Naive thymus-derived CD4-positive, alpha-beta T cell (primary cell): ENCODE data around the gene CD81. TPM values are rescaled to one million over a fixed set of nuclear protein-coding genes. Genes with fewer than 3 reads are reported as not detected.

Experiments used
- ATAC-seq: fragments of 150-1000 bp; cut with Tn5 transposase; 2 replicates; pipeline ENCODE4 v1.10.0; 2021; ENCODE audit warnings: mild to moderate bottlenecking, moderate library complexity
- CTCF ChIA-PET: fragments of 350-600 bp; sonication (Branson Sonifier 250); formaldehyde crosslinking; loops from one replicate; lab custom pipeline; 2021; ENCODE audit warnings: antibody characterized with exemption; lab: Charles Lee
- POLR2A ChIA-PET: fragments of 350-600 bp; sonication (Branson Sonifier 250); formaldehyde crosslinking; loops from one replicate; lab custom pipeline; 2021; ENCODE audit warnings: antibody characterized with exemption, inconsistent platforms; lab: Charles Lee
- DNase-seq, 9 donors: peaks; one replicate each; pipeline versions ENCODE4 v3.0.0 to v3.0.0-alpha.2; 2020 to 2022; ENCODE audit warnings: mixed read lengths in 1 of 9
- H3K27ac ChIP-seq: one replicate; pipeline ENCODE4 v1.7.0; 2013; ENCODE audit warnings: mild to moderate bottlenecking, low read depth, low read length, moderate library complexity
- H3K27me3 ChIP-seq, 2 donors: one replicate each; pipeline ENCODE4 v1.7.0; 2013; ENCODE audit warnings: low read length in 2 of 2, mild to moderate bottlenecking in 2 of 2, moderate library complexity in 2 of 2; ENCODE audit not compliant: control insufficient read depth in 2 of 2, insufficient read depth in 2 of 2
- H3K36me3 ChIP-seq, 3 experiments: 1 replicate in 2 of 3; 2 replicates in 1 of 3; pipeline ENCODE4 v1.7.0; 2013; ENCODE audit warnings: low read length in 3 of 3, mild to moderate bottlenecking in 3 of 3, moderate library complexity in 1 of 3; ENCODE audit not compliant: insufficient read depth in 3 of 3, control insufficient read depth in 2 of 3
- H3K4me1 ChIP-seq, 2 donors: one replicate each; pipeline ENCODE4 v1.7.0; 2013; ENCODE audit warnings: low read length in 2 of 2, mild to moderate bottlenecking in 2 of 2, moderate library complexity in 1 of 2; ENCODE audit not compliant: control insufficient read depth in 2 of 2, insufficient read depth in 2 of 2
- H3K4me3 ChIP-seq: 2 replicates; pipeline ENCODE4 v1.7.0; 2013; ENCODE audit warnings: mild to moderate bottlenecking, low read length
- H3K9me3 ChIP-seq, 3 experiments: 1 replicate in 2 of 3; 2 replicates in 1 of 3; pipeline ENCODE4 v1.7.0; 2013; ENCODE audit warnings: low read length in 3 of 3; ENCODE audit not compliant: control insufficient read depth in 2 of 3
- H3K27ac Mint-ChIP-seq, 9 donors: one replicate each; pipeline ENCODE4 v1.8.0; 2020 to 2022; ENCODE audit warnings: mixed read lengths in 9 of 9, mild to moderate bottlenecking in 8 of 9, moderate library complexity in 5 of 9, inconsistent platforms in 2 of 9
- H3K27me3 Mint-ChIP-seq, 5 donors: one replicate each; pipeline ENCODE4 v1.8.0; 2021 to 2022; ENCODE audit warnings: mixed read lengths in 5 of 5, mild to moderate bottlenecking in 1 of 5
- H3K36me3 Mint-ChIP-seq, 5 donors: one replicate each; pipeline ENCODE4 v1.8.0; 2020 to 2022; ENCODE audit warnings: mixed read lengths in 5 of 5, mild to moderate bottlenecking in 3 of 5, inconsistent platforms in 1 of 5
- H3K4me1 Mint-ChIP-seq, 7 donors: one replicate each; pipeline ENCODE4 v1.8.0; 2020 to 2022; ENCODE audit warnings: mixed read lengths in 7 of 7, mild to moderate bottlenecking in 3 of 7, inconsistent platforms in 1 of 7
- H3K4me3 Mint-ChIP-seq, 10 donors: one replicate each; pipeline ENCODE4 v1.8.0; 2020 to 2022; ENCODE audit warnings: mild to moderate bottlenecking in 10 of 10, mixed read lengths in 10 of 10, moderate library complexity in 6 of 10, inconsistent platforms in 2 of 10
- H3K9me3 Mint-ChIP-seq, 11 donors: one replicate each; pipeline ENCODE4 v1.8.0; 2020 to 2022; ENCODE audit warnings: mixed read lengths in 11 of 11, mild to moderate bottlenecking in 4 of 11, inconsistent platforms in 1 of 11, moderate library complexity in 1 of 11
- intact Hi-C, 2 donors: fragments of 100-400 bp; cut with micrococcal nuclease; formaldehyde crosslinking; loops; one replicate each; pipeline ENCODE4 v1.15.1; 2023
- polyA plus RNA-seq, 2 donors: library from polyadenylated mRNA; unstranded; fragments of 300-500 nt; fragmentation: Illumina TruSeq; gene quantifications; one replicate each; pipeline ENCODE4 v1.2.3, GENCODE V29; 2021
- total RNA-seq, 6 experiments: library from RNA in 5 of 6; stranded (reverse) in 5 of 6; gene quantifications; 1 replicate in 5 of 6; 2 replicates in 1 of 6; pipeline ENCODE4 v1.2.3 and lab custom pipeline; 2021 to 2026

CD81 gene
- total and polyA plus RNA-seq, 7 experiments from 2014 or later = 19.0 to 173 (median 102) TPM

DNA sequence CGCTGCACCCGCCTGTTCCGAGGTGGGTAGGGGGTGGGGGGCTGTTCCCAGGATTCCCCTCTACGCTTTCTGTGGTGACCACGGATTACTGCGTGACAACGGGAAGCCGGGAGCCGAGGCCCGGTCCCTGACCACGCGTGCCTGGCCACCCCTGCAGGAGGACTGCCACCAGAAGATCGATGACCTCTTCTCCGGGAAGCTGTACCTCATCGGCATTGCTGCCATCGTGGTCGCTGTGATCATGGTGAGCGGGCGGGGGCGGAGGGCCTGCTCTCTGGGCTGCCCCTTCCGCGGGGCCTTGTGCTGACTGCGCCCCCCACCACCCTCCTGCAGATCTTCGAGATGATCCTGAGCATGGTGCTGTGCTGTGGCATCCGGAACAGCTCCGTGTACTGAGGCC, 19.4 kb downstream of the CD81 start:
- Mint-ChIP-seq H3K27me3 (peaks cover 0 to 2% (median 0%) of the 10 kb centered on the region in 5 donors), H3K9me3 (no peaks in the 10 kb centered on the region), H3K4me3 (no peak overlapping the region), H3K36me3 (peaks cover 0 to 4% (median 0%) of the 10 kb centered on the region in 5 donors), H3K27ac (no peak overlapping the region), H3K4me1 (peaks cover 0 to 19% (median 11%) of the 10 kb centered on the region in 7 donors)
- Histone ChIP-seq H3K27me3 (no peaks in the 10 kb centered on the region), H3K36me3 (peaks cover 0 to 61% (median 2%) of the 10 kb centered on the region in 3 experiments), H3K4me3 (no peak overlapping the region), H3K27ac (no peak overlapping the region), H3K4me1 (peaks cover 12 to 18% of the 10 kb centered on the region in 2 donors), H3K9me3 (no peaks in the 10 kb centered on the region)
- intact Hi-C loops = no loop called here
- ChIA-PET CTCF (no interaction called here), POLR2A (interaction anchor here (1.4 kb wide), 1 partner anchor 9 kb away, joined by 3 read pairs; no protein-coding TSS in a partner anchor)
- DNase-seq (no peak), ATAC-seq (no peak)

DNA sequence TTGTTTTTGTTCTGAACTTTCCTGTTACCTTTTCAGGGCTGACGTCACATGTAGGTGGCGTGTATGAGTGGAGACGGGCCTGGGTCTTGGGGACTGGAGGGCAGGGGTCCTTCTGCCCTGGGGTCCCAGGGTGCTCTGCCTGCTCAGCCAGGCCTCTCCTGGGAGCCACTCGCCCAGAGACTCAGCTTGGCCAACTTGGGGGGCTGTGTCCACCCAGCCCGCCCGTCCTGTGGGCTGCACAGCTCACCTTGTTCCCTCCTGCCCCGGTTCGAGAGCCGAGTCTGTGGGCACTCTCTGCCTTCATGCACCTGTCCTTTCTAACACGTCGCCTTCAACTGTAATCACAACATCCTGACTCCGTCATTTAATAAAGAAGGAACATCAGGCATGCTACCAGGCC, 19.9 kb downstream of the CD81 start:
- intact Hi-C loops = no loop called here
- POLR2A ChIA-PET = no interaction called here

DNA sequence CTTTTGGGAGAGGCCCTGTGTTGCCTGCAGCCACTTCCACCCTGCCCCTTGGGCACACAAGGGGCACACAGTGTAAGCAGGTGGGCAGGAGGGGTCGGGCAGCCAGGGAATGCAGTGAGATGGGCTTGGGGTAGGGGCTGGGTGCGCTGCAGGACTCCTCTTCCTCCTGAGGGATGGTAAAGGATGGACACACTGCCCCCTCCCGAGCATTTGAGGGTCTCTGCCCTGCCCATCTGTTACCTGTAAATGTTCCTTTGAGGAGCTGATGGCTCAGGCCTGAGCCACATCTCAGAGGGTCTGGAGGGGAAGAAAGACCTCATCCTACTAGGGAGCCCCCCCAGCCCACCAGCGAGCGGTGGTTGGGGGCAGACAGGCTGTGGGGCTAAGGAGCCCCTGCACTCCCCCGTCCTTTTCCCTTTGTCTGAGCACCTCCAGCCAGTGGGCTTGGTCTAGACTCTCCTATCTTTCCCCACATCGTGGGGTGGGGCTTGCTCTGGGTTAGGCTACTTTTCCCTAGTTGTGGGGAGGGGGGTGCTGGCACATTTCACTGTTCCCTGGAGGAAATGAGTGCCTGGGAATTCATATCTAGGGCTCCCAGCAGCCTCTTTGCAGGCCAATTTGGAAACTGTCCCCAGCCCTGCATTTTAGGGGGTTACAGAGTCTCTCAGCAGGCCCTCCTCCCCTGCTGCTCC, 21.7 kb downstream of the CD81 start:
- H3K4me1 Mint-ChIP-seq = peaks cover 0 to 28% (median 16%) of the 10 kb centered on the region in 7 donors
- ATAC-seq (no peak), DNase-seq (no peak)
- peaks cover 0 to 58% (median 0%) of the 10 kb centered on the region in 3 experiments for H3K36me3 ChIP-seq
- intact Hi-C loops = no loop called here
- H3K36me3 Mint-ChIP-seq = peaks cover 0 to 9% (median 0%) of the 10 kb centered on the region in 5 donors
- no peaks in the 10 kb centered on the region for H3K9me3 Mint-ChIP-seq
- no peaks in the 10 kb centered on the region for H3K9me3 ChIP-seq
- peaks cover 0 to 2% (median 0%) of the 10 kb centered on the region in 5 donors for H3K27me3 Mint-ChIP-seq
- no peaks in the 10 kb centered on the region for H3K27me3 ChIP-seq
- H3K4me1 ChIP-seq = peaks cover 22 to 24% of the 10 kb centered on the region in 2 donors
- H3K27ac Mint-ChIP-seq = peak overlapping the region; percentile 90 to 97 (median 95)
- ChIA-PET CTCF (interaction anchor here (1.2 to 2.7 kb wide), 2 partner anchors 21 to 94 kb away, joined by 3 to 11 read pairs; no protein-coding TSS in a partner anchor), POLR2A (interaction anchor here (1.2 to 3.5 kb wide), 4 partner anchors 11 to 494 kb away, joined by 4 to 27 read pairs (median 14); partner anchors contain the start of genes C11orf21, CD81 and TSPAN32)
- peak overlapping the region; percentile 86 to 97 (median 91) for H3K4me3 Mint-ChIP-seq
- H3K27ac ChIP-seq = peak overlapping the region; percentile 93
- peak overlapping the region; percentile 75 for H3K4me3 ChIP-seq

More for the DNA sequence above, 19.9 kb downstream of the CD81 start:
- Mint-ChIP-seq H3K36me3 (peaks cover 0 to 4% (median 0%) of the 10 kb centered on the region in 5 donors), H3K4me1 (peaks cover 0 to 25% (median 15%) of the 10 kb centered on the region in 7 donors), H3K27me3 (peaks cover 0 to 2% (median 0%) of the 10 kb centered on the region in 5 donors), H3K9me3 (no peaks in the 10 kb centered on the region), H3K27ac (peak overlapping the region in 4 of 9 donors; percentile 56 to 95 (median 69)), H3K4me3 (no peak overlapping the region)
- Histone ChIP-seq H3K9me3 (no peaks in the 10 kb centered on the region), H3K4me1 (peaks cover 17 to 23% of the 10 kb centered on the region in 2 donors), H3K4me3 (no peak overlapping the region), H3K36me3 (peaks cover 0 to 58% (median 2%) of the 10 kb centered on the region in 3 experiments), H3K27me3 (no peaks in the 10 kb centered on the region), H3K27ac (no peak overlapping the region)
- no peak for ATAC-seq
- CTCF ChIA-PET = no interaction called here
- no peak for DNase-seq

DNA sequence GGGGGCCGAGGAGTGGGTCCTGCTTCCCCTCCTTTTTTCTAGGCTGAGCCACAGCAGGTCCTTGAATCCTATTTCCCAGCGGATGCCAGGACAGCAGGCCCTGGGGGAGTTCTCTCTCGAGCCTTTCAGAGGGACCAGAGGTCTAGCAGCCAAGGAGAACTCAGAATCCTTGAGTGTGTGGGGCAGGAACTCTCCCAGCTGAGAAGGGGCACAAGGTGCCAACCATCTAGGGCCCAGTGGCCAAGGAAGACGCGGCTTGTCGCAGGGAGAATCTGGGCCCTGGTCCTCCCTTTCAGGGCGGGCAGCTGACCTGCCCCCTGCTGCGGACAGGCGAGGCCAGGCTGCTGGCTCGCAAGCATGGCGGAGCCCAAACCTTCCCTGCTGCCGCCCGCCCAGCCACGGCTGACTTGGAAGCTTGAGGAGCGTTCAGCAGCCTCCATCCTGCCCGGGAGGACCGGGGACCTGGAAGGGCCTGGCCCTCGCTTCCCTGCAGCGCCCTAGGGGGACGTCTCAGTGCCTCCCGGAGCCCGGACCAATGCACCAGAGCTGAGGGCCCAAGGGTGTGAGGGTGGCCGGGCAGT, 22.5 kb downstream of the CD81 start:
- Histone ChIP-seq H3K4me3 (peak overlapping the region; percentile 75), H3K27ac (peak overlapping the region; percentile 93), H3K36me3 (peaks cover 0 to 58% (median 0%) of the 10 kb centered on the region in 3 experiments), H3K4me1 (peaks cover 19 to 22% of the 10 kb centered on the region in 2 donors), H3K9me3 (no peaks in the 10 kb centered on the region), H3K27me3 (no peaks in the 10 kb centered on the region)
- H3K27me3 Mint-ChIP-seq = peaks cover 0 to 2% (median 0%) of the 10 kb centered on the region in 5 donors
- ChIA-PET POLR2A (interaction anchor here (0.8 to 3.5 kb wide), 8 partner anchors 13 to 493 kb away, joined by 3 to 27 read pairs (median 6); partner anchors contain the start of genes C11orf21, CD81, KCNQ1 and TSPAN32), CTCF (interaction anchor here (1.2 to 2.7 kb wide), 3 partner anchors 21 to 493 kb away, joined by 5 to 13 read pairs (median 11); no protein-coding TSS in a partner anchor)
- DNase-seq (peak in 3 of 9 donors; percentile 13 to 36 (median 13)), ATAC-seq (peak; percentile 0)
- peaks cover 0 to 12% (median 0%) of the 10 kb centered on the region in 5 donors for H3K36me3 Mint-ChIP-seq
- peak overlapping the region; percentile 87 to 97 (median 92) for H3K4me3 Mint-ChIP-seq
- peaks cover 0 to 28% (median 16%) of the 10 kb centered on the region in 7 donors for H3K4me1 Mint-ChIP-seq
- intact Hi-C loops = loop anchor here (1.0 to 10.0 kb wide), 16 partner anchors 21 to 1893 kb away; partner anchors contain the start of genes CARS1 (in 2 of the 2), CD81 (in 2 of the 2), NAP1L4 (in 2 of the 2) and CDKN1C (in 1 of the 2)
- peak overlapping the region; percentile 90 to 97 (median 95) for H3K27ac Mint-ChIP-seq
- no peaks in the 10 kb centered on the region for H3K9me3 Mint-ChIP-seq

DNA sequence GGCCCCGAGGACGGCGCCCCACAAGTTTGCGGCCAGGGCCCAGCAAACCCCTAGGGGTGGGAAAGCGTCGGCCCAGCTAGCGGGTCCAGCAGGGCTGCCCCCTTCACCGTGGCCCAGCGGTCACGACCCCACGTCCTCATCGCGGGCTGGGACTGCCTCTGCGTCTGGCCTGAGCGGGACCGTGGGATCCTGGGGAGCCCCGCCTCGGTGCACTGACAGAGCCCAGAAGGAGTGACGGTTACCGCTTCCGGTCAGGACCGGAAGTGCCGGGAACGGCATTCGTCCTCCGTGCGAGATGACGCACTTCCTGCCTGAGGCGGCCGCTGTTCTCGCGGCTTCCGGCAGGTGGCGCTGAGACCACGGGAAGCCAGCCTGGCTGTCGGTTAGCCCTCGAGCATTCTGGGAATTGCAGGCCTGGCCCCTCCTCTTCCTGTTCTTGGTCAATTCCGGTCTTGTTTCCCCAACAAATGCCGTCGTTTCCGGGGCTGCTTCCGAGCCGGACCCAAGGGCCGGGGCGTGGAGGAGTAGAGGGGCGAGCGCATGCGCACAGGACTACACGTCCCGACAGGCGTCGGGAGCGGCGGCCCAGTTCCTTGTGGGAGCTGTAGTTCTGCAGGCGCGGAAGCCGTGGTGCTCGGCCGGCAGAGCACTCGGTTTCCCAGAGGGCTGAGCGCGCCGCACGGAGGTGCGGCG, 23.1 kb downstream of the CD81 start, which contains the start of gene TSSC4:
TSS of gene TSSC4 (plus strand) at position 682 of the 693 bp plus-strand sequence. CDS start 1,884 bp downstream, outside the sequence.
- H3K27ac Mint-ChIP-seq = peak within 1 kb of the TSS; percentile 90 to 97 (median 95)
- peaks cover 0 to 57% (median 0%) of the 10 kb centered on the region in 3 experiments for H3K36me3 ChIP-seq
- ChIA-PET POLR2A (interaction anchor here (0.8 to 3.5 kb wide), 14 partner anchors 10 to 591 kb away, joined by 3 to 27 read pairs (median 4); partner anchors contain the start of genes C11orf21, CD81, KCNQ1 and NAP1L4), CTCF (interaction anchor here (0.6 to 2.7 kb wide), 7 partner anchors 20 to 1092 kb away, joined by 3 to 13 read pairs (median 5); partner anchors contain the start of gene CD81)
- H3K36me3 Mint-ChIP-seq = peaks cover 0 to 12% (median 0%) of the 10 kb centered on the region in 5 donors
- DNase-seq (peak; percentile 99 to 100 (median 100)), ATAC-seq (peak; percentile 90)
- peaks cover 0 to 2% (median 0%) of the 10 kb centered on the region in 5 donors for H3K27me3 Mint-ChIP-seq
- peak within 1 kb of the TSS; percentile 93 for H3K27ac ChIP-seq
- intact Hi-C loops = loop anchor here (1.0 to 10.0 kb wide), 16 partner anchors 20 to 1893 kb away; partner anchors contain the start of genes CARS1 (in 2 of the 2), CD81 (in 2 of the 2), NAP1L4 (in 2 of the 2) and CDKN1C (in 1 of the 2)
- no peaks in the 10 kb centered on the region for H3K9me3 ChIP-seq
- no peaks in the 10 kb centered on the region for H3K27me3 ChIP-seq
- H3K4me3 Mint-ChIP-seq = peak within 1 kb of the TSS; percentile 87 to 97 (median 92)
- H3K4me3 ChIP-seq = peak within 1 kb of the TSS; percentile 96
- H3K4me1 ChIP-seq = peaks cover 19 to 22% of the 10 kb centered on the region in 2 donors
- H3K4me1 Mint-ChIP-seq = peaks cover 0 to 28% (median 16%) of the 10 kb centered on the region in 7 donors
- no peaks in the 10 kb centered on the region for H3K9me3 Mint-ChIP-seq
